K562 (cell line): ENCODE measurements around the gene AGPAT4. TPM values are rescaled to one million over a fixed set of nuclear protein-coding genes. Genes with fewer than 3 reads are reported as not detected.

Experiments used
- ATAC-seq: fragments of 200-7000 bp; cut with Tn5 transposase; 3 replicates; pipeline ENCODE4 v1.9.1; 2020; ENCODE audit warnings: moderate library complexity
- BruUV-seq: library from RNA; stranded (reverse); fragments of 400-500 nt; replicated peaks from 2 replicates; lab custom pipeline; 2021; lab: Mats Ljungman, UMichigan
- CTCF ChIA-PET: fragments of 300-600 bp; formaldehyde crosslinking; extraction: SDS; loops from one replicate; lab custom pipeline; 2021; ENCODE audit warnings: low intra/inter-chr PET ratio; lab: Yijun Ruan, JAX
- POLR2A ChIA-PET: fragments of 300-600, 350-650 bp; sonication (Branson Sonifier 250); formaldehyde crosslinking; extraction: SDS; loops from one replicate; lab custom pipeline; 2021; ENCODE audit warnings: antibody characterized with exemption, inconsistent platforms; lab: Yijun Ruan, JAX
- DNase-seq, 4 experiments: peaks; one replicate each; pipeline versions ENCODE4 v3.0.0 to v3.0.0-alpha.2; 2011 to 2018; ENCODE audit warnings: low spot score in 3 of 4, mixed read lengths in 3 of 4; ENCODE audit errors: extremely low read depth in 1 of 4
- FAIRE-seq: peaks from 2 replicates; lab custom pipeline; 2011; peaks lifted over from hg19 to GRCh38; lab: Jason Lieb, UNC
- H2AFZ ChIP-seq: 2 replicates; pipeline ENCODE4 v1.6.0; 2011; ENCODE audit warnings: low read depth, low read length, control low read depth, inconsistent platforms
- H3K27ac ChIP-seq: fragments of 200-600 bp; 3 replicates; pipeline ENCODE4 v1.8.0; 2011; ENCODE audit warnings: low read depth, mild to moderate bottlenecking, control low read depth, inconsistent platforms, low read length, moderate library complexity, mixed read lengths; ENCODE audit errors: extremely low read depth
- H3K27me3 ChIP-seq, 2 experiments: fragments of 300-600 bp in 1 of 2; 2 replicates in 1 of 2; 3 replicates in 1 of 2; pipeline versions ENCODE4 v1.6.0 to v1.8.0; 2011; ENCODE audit warnings: inconsistent platforms in 2 of 2, low read length in 2 of 2, mild to moderate bottlenecking in 1 of 2, mixed read lengths in 1 of 2, moderate library complexity in 1 of 2; ENCODE audit not compliant: control insufficient read depth in 2 of 2, insufficient read depth in 2 of 2
- H3K36me3 ChIP-seq: fragments of 300-600 bp; 3 replicates; pipeline ENCODE4 v1.8.0; 2011; ENCODE audit warnings: mild to moderate bottlenecking, low read length, inconsistent platforms; ENCODE audit not compliant: control insufficient read depth, insufficient read depth
- H3K4me1 ChIP-seq, 2 experiments: fragments of 200-600 bp in 1 of 2; replicated peaks in 1 of 2; 2 replicates in 1 of 2; 3 replicates in 1 of 2; pipeline versions ENCODE4 v1.5.1 to v1.8.0; 2011; ENCODE audit warnings: inconsistent platforms in 2 of 2, low read length in 2 of 2, mild to moderate bottlenecking in 1 of 2, mixed read lengths in 1 of 2, moderate library complexity in 1 of 2; ENCODE audit not compliant: control insufficient read depth in 2 of 2, insufficient read depth in 2 of 2
- H3K4me2 ChIP-seq: 2 replicates; pipeline ENCODE4 v1.6.1; 2011; ENCODE audit warnings: low read length, control low read depth, inconsistent platforms, mixed read lengths; ENCODE audit not compliant: insufficient read depth
- H3K4me3 ChIP-seq: fragments of 200-600 bp; sonication (generic), shearing (Covaris generic); 2 replicates; pipeline ENCODE4 v1.5.1; 2016; ENCODE audit warnings: control low read depth, inconsistent platforms
- H3K79me2 ChIP-seq: fragments of 200-600 bp; 3 replicates; pipeline ENCODE4 v1.8.0; 2011; ENCODE audit warnings: low read length, inconsistent platforms; ENCODE audit not compliant: control insufficient read depth, insufficient read depth
- H3K9ac ChIP-seq, 2 experiments: 2 replicates each; pipeline versions ENCODE4 v1.6.0 to v1.6.1; 2011; ENCODE audit warnings: low read depth in 2 of 2, low read length in 2 of 2, control low read depth in 1 of 2, inconsistent platforms in 1 of 2, mild to moderate bottlenecking in 1 of 2, mixed read lengths in 1 of 2; ENCODE audit not compliant: insufficient read depth in 1 of 2
- H3K9me1 ChIP-seq: one replicate; pipeline ENCODE4 v1.6.0; 2011; ENCODE audit warnings: inconsistent platforms, mild to moderate bottlenecking, low read length, moderate library complexity; ENCODE audit not compliant: control insufficient read depth, insufficient read depth
- H3K9me3 ChIP-seq: replicated peaks from 2 replicates; pipeline ENCODE4 v1.5.1; 2011; ENCODE audit warnings: low read depth, low read length, inconsistent platforms; ENCODE audit not compliant: control insufficient read depth, insufficient read depth
- H4K20me1 ChIP-seq: replicated peaks from 2 replicates; pipeline ENCODE4 v1.6.1; 2011; ENCODE audit warnings: low read length, inconsistent platforms, mixed read lengths; ENCODE audit not compliant: control insufficient read depth, insufficient read depth
- ETV5 ChIP-seq: sonication (generic); formaldehyde crosslinking; IDR thresholded peaks from 2 replicates; pipeline ENCODE4 v1.4.0; 2020; ENCODE audit warnings: low read depth, mild to moderate bottlenecking, missing genetic modification reagents
- LEF1 ChIP-seq: fragments of 450-650 bp; IDR thresholded peaks from 2 replicates; pipeline ENCODE4 v1.6.1; 2016; ENCODE audit warnings: mild to moderate bottlenecking
- PATZ1 ChIP-seq: fragments of 250-450 bp; sonication (Bioruptor Pico); IDR thresholded peaks from 2 replicates; pipeline ENCODE4 v1.5.0; 2020; ENCODE audit warnings: mild to moderate bottlenecking, borderline replicate concordance
- ZBTB9 ChIP-seq: fragments of 450-650 bp; formaldehyde crosslinking; IDR thresholded peaks from 2 replicates; pipeline ENCODE4 v1.4.0; 2020; ENCODE audit warnings: mild to moderate bottlenecking, moderate library complexity
- ZNF318 ChIP-seq, 2 experiments: fragments of 450-650 bp; IDR thresholded peaks; 2 replicates each; pipeline ENCODE4 v1.6.1; 2016; ENCODE audit warnings: mild to moderate bottlenecking in 2 of 2, borderline replicate concordance in 1 of 2, low read depth in 1 of 2, moderate library complexity in 1 of 2
- ZNF644 ChIP-seq: fragments of 200-800 bp; sonication (Bioruptor generic); IDR thresholded peaks from 2 replicates; pipeline ENCODE4 v1.6.1; 2016; ENCODE audit warnings: low read depth, missing genetic modification characterization, missing compliant biosample characterization
- WGBS: fragments of 100-300 bp; shearing (Covaris generic); methylation state at CpG from one replicate; pipeline ENCODE4 v1.1.6; 2016; ENCODE audit warnings: low coverage, mixed read lengths; ENCODE audit not compliant: insufficient coverage; ENCODE audit errors: missing lambda C conversion rate; 5-methylcytosine and 5-hydroxymethylcytosine counted together
- in situ Hi-C: fragments of 300-500 bp; cut with MboI; formaldehyde crosslinking; loops from 4 replicates; pipeline ENCODE4 v1.15.0; 2018; ENCODE audit warnings: inconsistent platforms, mixed read lengths
- intact Hi-C: fragments of 100-400 bp; cut with micrococcal nuclease; formaldehyde crosslinking; loops from 2 replicates; pipeline ENCODE4 v1.14.2; 2022
- polyA plus RNA-seq, 8 experiments: library from polyadenylated mRNA; depleted of rRNA in 4 of 8; stranded (reverse) in 5 of 8; unstranded in 3 of 8; fragments of >200 nt; fragmentation: Nextera tagmentation in 2 of 8; fragmentation: Illumina TruSeq in 1 of 8; extraction: Ambion mirVana in 2 of 8; extraction: Trizol in 1 of 8; gene quantifications; 2 replicates each; pipeline versions ENCODE4 v1.2.1 to v1.2.3, GENCODE V29; 2011 to 2014; ENCODE audit warnings: inconsistent platforms in 1 of 8, missing spikeins in 1 of 8
- total RNA-seq, 7 experiments: library from RNA; depleted of rRNA in 6 of 7; stranded (reverse); fragments of >200 nt in 6 of 7; fragmentation: Illumina TruSeq in 2 of 7; extraction: Trizol in 2 of 7; gene quantifications; 2 replicates each; pipeline versions ENCODE4 v1.2.1 to v1.2.3, GENCODE V29; 2011 to 2021; ENCODE audit warnings: low replicate concordance in 1 of 7

AGPAT4 gene
- total and polyA plus RNA-seq, 9 of the 15 experiments (the other 6 are each of a cell fraction or from before 2014, with no cell fraction given): 2.2 to 15.0 (median 5.7) TPM

GRCh38 chr6:161085246-161085645 lies 188.6 kb downstream of the AGPAT4 start (continued):
- TF ChIP-seq ETV5: no peak

- no peak for DNase-seq
- CTCF ChIA-PET: no interaction called here
- intact Hi-C loops (no loop called here), in situ Hi-C loops (no loop called here)
- H3K36me3 ChIP-seq: peaks cover 90% of the 10 kb centered on the region
- no peak overlapping the region for H3K9ac ChIP-seq
- H3K27me3 ChIP-seq: no peaks in the 10 kb centered on the region
- no peaks in the 10 kb centered on the region for H3K9me3 ChIP-seq
- no peak overlapping the region for H3K4me2 ChIP-seq
- H3K4me1 ChIP-seq: no peaks in the 10 kb centered on the region; a peak in 1 of 5 replicates
- ATAC-seq: no peak
- BruUV-seq: no TSS peak
- FAIRE-seq: no peak
- no peaks in the 10 kb centered on the region for H3K9me1 ChIP-seq
- no peak overlapping the region for H3K27ac ChIP-seq
- WGBS: 94% methylated on average over 2 of the region's 2 CpGs
- no peaks in the 10 kb centered on the region for H3K79me2 ChIP-seq
- H4K20me1 ChIP-seq: no peaks in the 10 kb centered on the region
- POLR2A ChIA-PET: interaction anchor here (1.2 kb wide), 1 partner anchor 90 kb away, joined by 3 read pairs; the partner anchor contains the start of gene MAP3K4
- no peak overlapping the region for H3K4me3 ChIP-seq
- H2AFZ ChIP-seq: no peak overlapping the region
- TF ChIP-seq ZNF644 (tag): no peak
- TF ChIP-seq LEF1: no peak
- TF ChIP-seq PATZ1 (CRISPR knock-in tag): no peak
- no peak for TF ChIP-seq ZBTB9 (CRISPR knock-in tag)
- no peak for TF ChIP-seq ZNF318 (IDR thresholded peaks at IDR 0.05; ENCODE audit: borderline replicate concordance in 1 of 2, low read depth in 1 of 2)
These were observed 191.6 kb downstream of the AGPAT4 start for GRCh38 chr6:161082215-161082614.
